NCI-H1436 (cell line): ENCODE measurements around the gene PRPH.
"Not testable (repeated sequence)": the region's sequence is repeated elsewhere in the genome, so short reads cannot be mapped to it uniquely, and the experiment has no call there.

Source experiments
- DNase-seq: peaks from one replicate; lab custom pipeline; 2025; lab: John Stamatoyannopoulos, UW

Gene PRPH

DNA sequence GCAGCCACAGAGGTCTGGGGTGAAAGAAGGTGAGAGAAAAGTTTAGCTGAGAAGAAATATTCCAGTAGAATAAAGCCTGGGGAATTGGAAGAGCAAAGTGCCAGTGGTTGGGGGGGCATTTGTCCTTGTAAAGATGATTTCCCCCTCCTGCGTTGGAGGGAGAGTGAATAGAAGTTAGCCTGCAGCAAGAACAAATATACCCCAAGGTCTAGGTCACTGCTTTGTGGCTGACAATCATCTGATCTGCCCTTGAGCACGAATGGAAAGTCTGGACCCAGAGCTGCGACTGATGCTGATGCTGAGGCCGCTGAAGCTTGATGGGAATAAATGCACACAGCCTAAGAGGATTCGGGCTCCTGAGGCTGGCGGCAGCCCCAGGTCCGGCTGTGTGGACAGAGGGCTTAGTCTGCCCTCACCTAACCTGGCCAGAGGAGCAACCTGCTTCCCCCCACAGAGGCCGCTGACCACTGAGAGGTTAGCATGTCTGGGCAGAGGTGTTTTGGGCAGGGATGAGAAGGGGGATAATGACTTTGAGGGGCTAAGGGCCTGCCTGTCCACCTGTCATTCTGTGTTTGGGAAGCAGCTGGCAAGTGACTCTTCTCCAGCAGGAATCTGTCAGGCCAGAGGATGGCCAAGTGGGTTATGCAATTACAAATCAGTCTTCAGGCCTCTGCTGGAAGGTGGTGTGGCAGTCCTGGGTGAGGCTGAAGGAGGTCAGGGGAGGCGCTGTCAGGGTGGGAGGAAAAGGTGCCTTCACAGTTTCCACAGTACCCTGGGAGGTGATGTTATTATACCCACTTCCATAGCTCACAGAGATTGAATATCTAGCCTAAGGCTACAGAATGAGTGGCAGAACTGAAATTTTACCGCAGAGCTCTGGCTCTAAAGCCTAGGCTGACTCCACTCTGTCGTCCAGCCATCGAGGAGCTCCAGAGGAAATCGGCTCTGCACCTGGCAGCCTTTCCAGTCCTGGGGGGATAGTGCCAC is 18.4 kb upstream of the PRPH start:
- DNase-seq: no peak

DNA sequence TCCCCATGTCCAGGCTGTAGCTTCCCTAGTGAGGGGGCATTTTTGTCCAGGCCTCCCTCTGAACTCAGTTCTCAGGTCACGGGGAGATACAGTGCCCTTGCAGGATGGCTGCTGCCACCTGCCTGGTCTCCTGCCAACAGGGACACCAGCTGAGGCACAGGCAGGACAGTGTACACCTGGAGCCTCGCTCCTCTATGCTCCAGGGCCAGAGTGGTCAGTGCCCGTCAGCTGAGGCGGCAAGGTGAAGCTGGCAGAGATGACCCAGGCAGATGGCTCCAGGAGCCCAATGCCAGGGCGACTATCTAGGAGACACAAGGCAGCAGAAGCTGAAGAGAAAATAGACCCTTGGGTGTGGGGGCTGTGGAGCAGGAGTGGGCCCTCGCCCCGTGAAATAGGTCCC is 17.5 kb upstream of the PRPH start:
- DNase-seq: no peak

DNA sequence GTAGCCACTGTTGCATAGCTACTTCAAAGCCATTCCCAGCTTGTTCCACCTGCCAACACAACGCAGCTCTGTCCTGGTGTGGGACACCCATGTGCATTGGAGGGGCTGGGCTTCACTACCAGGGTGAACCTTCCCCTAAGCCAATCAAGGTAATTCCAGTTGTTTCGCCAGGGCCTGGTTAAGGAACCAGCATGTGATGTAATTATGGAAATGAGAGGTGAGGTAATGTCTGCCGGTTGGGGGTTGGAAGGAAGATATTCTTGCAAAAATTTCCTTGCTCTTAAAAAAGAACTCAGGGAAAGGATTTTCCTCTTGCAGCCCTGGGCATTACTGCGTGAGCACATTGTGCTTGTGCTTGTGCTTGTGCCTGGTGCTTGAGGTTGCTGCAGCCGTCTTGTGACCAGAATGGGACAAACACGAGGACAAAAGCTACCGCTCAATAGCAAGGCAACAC is 15.2 kb upstream of the PRPH start:
- no peak for DNase-seq

- not testable (repeated sequence) for DNase-seq
Observed at GRCh38 chr12:49280545-49280944, 14.4 kb upstream of the PRPH start.

- DNase-seq: no peak
Observed at GRCh38 chr12:49282302-49282701, 12.6 kb upstream of the PRPH start.

- DNase-seq: not testable (repeated sequence)
Observed at GRCh38 chr12:49282740-49283375, 12.1 kb upstream of the PRPH start.

DNA sequence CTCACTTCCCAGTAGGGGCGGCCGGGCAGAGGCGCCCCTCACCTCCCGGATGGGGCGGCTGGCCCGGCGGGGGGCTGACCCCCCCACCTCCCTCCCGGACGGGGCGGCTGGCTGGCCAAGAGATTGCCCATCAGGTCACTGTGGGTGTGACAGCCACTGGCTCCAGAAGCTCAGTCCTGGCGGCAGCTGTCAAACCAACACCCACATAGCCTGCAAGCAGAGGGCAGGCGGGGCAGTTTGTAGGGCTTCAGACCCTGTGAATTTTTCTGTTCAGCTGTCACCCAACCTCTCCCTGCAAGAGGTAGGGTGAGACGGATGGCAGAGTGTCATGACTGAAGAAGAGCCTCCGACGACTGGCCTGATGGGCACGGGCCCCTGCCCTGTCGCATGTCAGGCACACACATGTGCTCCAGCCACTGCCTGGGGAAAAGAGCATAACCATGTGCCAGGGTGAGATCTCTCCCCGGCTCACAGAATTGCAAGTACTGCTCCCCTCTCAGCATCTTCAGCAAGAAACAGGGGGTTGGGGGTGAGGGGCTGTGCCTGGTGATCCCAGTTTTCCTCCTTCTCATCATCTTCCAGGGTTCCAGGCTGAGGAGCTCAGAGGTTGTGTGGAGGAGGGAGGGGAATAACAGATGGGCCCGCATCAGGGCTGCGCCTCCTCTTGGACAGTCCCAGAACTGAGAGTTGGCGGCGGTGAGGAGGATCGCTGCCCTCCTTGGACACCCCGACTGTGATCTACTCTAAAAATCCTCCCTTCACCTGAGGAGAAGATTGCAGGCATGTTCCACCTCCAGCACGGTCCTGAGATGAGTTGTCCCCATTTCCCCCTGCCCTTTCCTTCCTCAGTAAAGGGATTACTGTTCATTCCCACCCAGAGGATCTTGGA is 11.2 kb upstream of the PRPH start:
- no peak for DNase-seq

DNA sequence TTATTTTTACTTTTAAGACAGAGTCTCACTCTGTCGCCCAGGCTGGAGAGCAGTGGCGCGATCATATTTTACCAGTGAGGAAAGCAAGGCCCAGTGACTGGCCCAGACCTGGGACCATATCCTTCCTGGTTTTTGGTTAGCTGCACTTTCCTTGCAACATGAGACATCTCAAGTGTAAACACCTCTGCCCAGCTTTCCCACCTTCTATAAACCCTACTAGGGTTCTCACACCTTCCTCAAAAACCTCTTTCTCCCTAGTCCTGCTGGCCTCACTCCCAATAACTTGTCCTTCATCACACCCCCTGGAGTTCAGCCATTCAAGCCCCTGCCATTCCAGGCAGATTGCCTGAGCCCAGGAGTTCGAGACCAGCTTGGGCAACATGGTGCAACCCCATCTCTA is 10.3 kb upstream of the PRPH start:
- no peak for DNase-seq

DNA sequence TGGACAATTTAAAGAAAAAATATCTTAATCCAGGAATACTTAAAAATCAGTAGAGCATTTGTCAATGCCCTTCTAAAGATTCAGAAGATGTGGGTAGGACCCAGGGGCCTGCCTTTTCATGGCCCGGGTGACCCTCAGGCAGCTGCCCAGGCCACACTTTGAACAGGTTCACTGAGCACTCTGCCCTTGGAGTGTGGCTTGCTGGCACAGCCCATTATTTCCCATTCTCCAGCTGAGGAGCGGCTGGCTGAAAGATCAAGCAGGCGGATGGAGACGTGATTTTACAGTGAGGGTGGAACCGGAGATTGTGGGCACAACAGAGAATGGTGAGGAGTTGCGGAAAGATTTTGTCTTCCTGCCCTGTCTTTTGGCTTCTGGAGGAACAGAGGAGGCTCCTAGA is 7.1 kb upstream of the PRPH start:
- no peak for DNase-seq

DNA sequence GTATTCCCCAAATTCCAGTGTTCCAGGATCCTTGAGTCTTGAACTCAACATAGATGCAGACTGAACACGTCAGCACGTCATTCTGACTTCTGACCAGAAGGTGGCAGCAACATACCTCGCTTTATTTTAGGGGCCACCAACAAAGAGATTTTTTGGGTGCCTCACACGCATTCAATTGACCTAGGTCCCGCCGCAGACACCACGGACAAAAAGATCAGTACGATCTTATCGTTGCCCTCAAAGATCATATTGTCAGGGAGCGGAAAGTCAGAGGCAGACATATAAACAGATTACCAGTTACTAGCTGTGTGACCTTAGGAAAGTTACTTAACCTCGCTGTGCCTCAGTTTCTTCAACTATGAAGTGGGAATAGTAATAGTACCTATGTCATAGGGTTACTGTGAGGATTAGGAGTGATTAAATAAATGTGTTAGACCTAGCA is 6.5 kb upstream of the PRPH start:
- peak; percentile 53 for DNase-seq

GRCh38 chr12:49288922-49289555 is 5.9 kb upstream of the PRPH start:
- no peak for DNase-seq

DNA sequence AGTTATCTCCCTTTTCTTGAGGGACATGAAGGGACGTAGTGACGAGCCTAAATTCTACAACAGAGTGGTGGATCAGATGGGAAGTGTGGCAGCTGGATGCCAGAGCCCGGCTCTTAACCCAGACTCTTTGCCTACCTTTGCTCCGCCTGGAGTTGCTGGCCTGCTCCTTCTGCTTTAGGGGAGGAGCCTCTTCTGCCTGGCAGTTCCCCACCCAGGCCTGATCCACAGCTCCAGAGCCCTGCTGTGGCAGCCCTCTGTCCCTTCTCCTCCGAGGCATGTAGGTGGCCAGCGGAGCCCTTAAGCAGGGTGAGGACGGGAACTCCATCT is 2.3 kb upstream of the PRPH start:
- DNase-seq: no peak

GRCh38 chr12:49293056-49293956 is 1.6 kb upstream of the PRPH start:
- DNase-seq: no peak

DNA sequence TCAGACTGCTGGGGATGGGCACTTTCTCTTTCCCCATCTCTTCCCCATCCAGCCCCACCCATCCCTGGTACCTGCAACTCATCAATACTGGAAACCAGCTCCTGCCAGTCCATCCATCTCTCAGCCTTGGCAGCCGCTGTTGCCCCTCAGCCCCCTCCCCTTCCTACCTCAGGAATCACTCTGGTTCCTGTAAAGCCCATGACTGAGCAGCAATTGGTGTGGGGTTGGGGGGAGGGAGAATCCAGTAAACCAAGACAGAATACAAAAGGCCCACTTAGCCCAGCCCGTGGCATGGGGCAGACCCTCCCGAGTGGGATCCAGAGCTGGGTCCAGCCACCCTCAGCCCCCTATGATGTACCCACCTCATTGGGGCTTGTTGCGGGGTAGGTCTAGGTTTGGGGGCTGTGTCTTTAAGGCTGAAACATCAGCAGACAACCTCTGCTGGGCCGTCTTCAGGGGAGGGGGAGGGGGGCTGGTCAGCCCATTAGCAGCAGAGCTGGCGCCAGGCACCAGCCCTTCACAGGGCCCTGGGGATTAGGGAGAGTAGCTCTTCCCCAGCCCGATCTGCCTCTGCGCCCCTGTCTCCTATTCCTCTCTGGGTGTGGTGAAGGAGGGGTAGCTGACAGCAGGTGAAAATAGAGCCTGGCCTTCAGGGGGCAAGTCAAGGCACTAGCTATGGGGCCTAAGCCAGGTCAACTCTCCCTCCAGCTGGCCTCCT is 702 bp upstream of the PRPH start:
- peak; percentile 43 for DNase-seq

GRCh38 chr12:49294804-49295081 is 204 bp upstream of the PRPH start:
- DNase-seq: no peak

DNA sequence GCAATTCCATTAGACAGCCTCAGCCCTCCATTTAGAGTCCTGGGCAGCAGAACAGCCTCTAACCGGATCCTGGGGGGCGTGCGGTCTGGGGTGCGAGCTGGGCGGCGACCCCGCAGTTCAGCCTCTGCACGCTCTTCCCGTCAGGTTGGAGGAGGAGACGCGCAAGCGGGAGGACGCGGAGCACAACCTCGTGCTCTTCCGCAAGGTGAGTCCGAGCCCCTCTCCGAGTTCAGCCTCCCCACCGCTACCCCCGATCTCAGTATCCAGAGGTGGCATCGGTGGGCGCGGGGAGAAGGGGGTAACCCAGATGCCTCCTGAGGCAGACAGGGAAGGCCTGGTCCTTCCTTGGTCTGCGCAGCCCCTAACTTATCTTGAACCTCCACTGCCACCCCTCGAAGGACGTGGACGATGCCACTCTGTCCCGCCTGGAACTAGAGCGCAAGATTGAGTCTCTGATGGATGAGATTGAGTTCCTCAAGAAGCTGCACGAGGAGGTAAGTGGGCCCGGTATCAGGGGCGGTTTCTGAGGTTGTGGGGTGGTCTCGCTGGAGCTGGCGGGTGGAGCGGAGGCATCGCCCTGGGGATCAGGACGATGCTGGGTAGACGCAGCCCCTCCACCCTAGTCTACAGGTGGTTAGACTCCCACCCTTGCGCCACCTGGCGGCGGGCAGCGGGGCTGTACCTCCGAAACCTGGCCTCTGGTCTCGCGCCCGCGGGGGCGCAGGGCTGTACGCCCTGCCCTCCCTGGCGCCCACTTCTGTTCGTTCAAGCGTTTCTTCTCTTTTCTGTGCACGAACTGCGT is 1.3 kb downstream of the PRPH start:
- DNase-seq: peak; percentile 70

- peak; percentile 52 for DNase-seq
Observed at GRCh38 chr12:49296836-49297694, 2.1 kb downstream of the PRPH start.

DNA sequence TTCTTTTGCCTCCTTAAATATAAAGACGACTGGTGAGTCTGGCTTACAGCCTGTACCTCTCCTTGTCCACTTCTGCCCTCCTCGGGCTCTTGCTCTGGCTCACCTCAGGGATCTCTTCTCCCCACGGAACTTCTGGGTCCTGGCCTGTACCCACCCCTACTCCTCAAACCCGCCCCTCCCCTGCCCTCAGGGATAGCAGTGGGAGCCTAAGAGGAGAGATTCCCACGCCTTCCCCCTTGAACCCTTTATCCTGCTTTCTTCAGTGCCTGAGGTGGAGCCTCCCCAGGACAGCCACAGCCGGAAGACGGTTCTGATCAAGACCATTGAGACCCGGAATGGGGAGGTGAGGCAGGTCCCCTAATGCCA is 2.7 kb downstream of the PRPH start:
- no peak for DNase-seq

DNA sequence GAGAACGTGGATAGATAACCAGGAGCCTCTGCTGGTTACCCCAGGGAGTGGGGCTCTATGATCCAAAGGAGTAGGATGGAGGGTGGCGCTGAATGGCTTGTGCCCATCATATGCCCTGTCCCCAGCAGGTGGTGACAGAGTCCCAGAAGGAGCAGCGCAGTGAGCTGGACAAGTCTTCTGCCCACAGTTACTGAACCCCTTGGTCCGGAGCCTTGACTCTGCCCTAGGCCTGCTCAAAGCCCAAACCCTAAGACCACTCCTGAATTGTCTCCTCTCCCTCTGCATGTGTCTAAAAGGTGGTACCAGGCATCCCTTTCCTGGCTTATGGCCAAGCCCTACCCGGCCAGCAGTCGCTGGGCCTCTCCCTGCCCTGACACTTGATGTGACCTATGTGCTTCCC is 3.2 kb downstream of the PRPH start:
- DNase-seq: no peak
